Upper lobe of left lung (tissue), 6 donors: Measurements from ENCODE around the gene POPDC2. TPM values are rescaled to one million over a fixed set of nuclear protein-coding genes. Genes with fewer than 3 reads are reported as not detected.
A peak's percentile ranks its signal among the peaks of the same experiment; 100 is the strongest.

Experiments
- ATAC-seq, 2 donors: fragments of 200-7000 bp; cut with Tn5 transposase; one replicate each; pipeline ENCODE4 v1.9.1; 2022; ENCODE audit warnings: mild to moderate bottlenecking in 2 of 2, moderate library complexity in 2 of 2; ENCODE audit not compliant: low FRiP score in 2 of 2
- DNase-seq, 2 donors: peaks; one replicate each; pipeline ENCODE4 v3.0.0-alpha.2; 2019 to 2020
- H3K27ac ChIP-seq, 4 donors: fragments of 200-600 bp; sonication (generic); one replicate each; pipeline ENCODE4 v1.5.1; 2016 to 2019
- H3K27me3 ChIP-seq, 4 donors: fragments of 200-600 bp; sonication (generic); one replicate each; pipeline ENCODE4 v1.5.1; 2017 to 2019
- H3K36me3 ChIP-seq, 4 donors: fragments of 200-600 bp; sonication (generic); one replicate each; pipeline ENCODE4 v1.5.1; 2016 to 2019
- H3K4me1 ChIP-seq, 4 donors: fragments of 200-600 bp; sonication (generic); one replicate each; pipeline ENCODE4 v1.5.1; 2018 to 2019
- H3K4me3 ChIP-seq, 4 donors: fragments of 200-600 bp; sonication (generic); one replicate each; pipeline ENCODE4 v1.5.1; 2017 to 2019; ENCODE audit warnings: mild to moderate bottlenecking in 2 of 4, moderate library complexity in 1 of 4
- H3K9me3 ChIP-seq, 4 donors: fragments of 200-600 bp; sonication (generic); one replicate each; pipeline ENCODE4 v1.5.1; 2018 to 2019
- CTCF ChIP-seq, 6 experiments: fragments of 450-650 bp in 4 of 6; fragments of 200-600 bp in 2 of 6; sonication (generic) in 2 of 6; IDR thresholded peaks; one replicate each; pipeline ENCODE4 v1.5.1; 2016 to 2019; ENCODE audit warnings: antibody characterized with exemption in 6 of 6
- EP300 ChIP-seq, 4 donors: sonication (generic); formaldehyde crosslinking; IDR thresholded peaks; one replicate each; pipeline ENCODE4 v1.5.1; 2017; ENCODE audit warnings: antibody characterized with exemption in 4 of 4, control low read depth in 2 of 4
- POLR2A ChIP-seq, 4 donors: fragments of 450-650 bp; IDR thresholded peaks; one replicate each; pipeline ENCODE4 v1.5.1; 2016 to 2017; ENCODE audit warnings: antibody characterized with exemption in 4 of 4, mild to moderate bottlenecking in 2 of 4
- POLR2AphosphoS5 ChIP-seq, 2 donors: sonication (generic); formaldehyde crosslinking; IDR thresholded peaks; one replicate each; pipeline ENCODE4 v1.5.1; 2017; ENCODE audit warnings: antibody characterized with exemption in 2 of 2
- WGBS, 2 donors: methylation state at CpG; one replicate each; pipeline ENCODE4 v1.1.5; 2017 to 2018; 5-methylcytosine and 5-hydroxymethylcytosine counted together
- total RNA-seq, 6 donors: library from RNA; depleted of rRNA in 4 of 6; stranded (reverse); fragments of >200 nt in 4 of 6; gene quantifications; one replicate each; pipeline versions ENCODE4 v1.1.0 to v1.2.1, GENCODE V29; 2016 to 2021
- donor health status: DM: no; HTN: no; CAD: no; lungs with moderate emphysema.
- donor health status: DM: no; HTN: yes; CAD: no; lungs with severe emphysema.

POPDC2 gene
- total RNA-seq: 1 to 10 TPM; 2.0 to 5.2 (median 2.2) TPM

- TF ChIP-seq CTCF (IDR thresholded peaks at IDR 0.05): no peak
- TF ChIP-seq EP300 (IDR thresholded peaks at IDR 0.05): no peak
- TF ChIP-seq POLR2AphosphoS5 (IDR thresholded peaks at IDR 0.05): no peak
- TF ChIP-seq POLR2A (IDR thresholded peaks at IDR 0.05): no peak
- WGBS, 2 donors: 82 to 84% methylated on average over 9 of the region's 9 CpGs
- Histone ChIP-seq H3K27me3 (no peaks in the 10 kb centered on the region), H3K27ac (no peak within 1 kb of the TSS), H3K4me1 (peaks cover 0 to 8% (median 7%) of the 10 kb centered on the region in 4 donors), H3K36me3 (peaks cover 0 to 2% (median 0%) of the 10 kb centered on the region in 4 donors), H3K9me3 (no peaks in the 10 kb centered on the region), H3K4me3 (no peak within 1 kb of the TSS)
- DNase-seq (no peak), ATAC-seq (no peak)
Measured at GRCh38 chr3:119660474-119661440, at the start of gene POPDC2. Gene POPDC2 (minus strand): TSS chr3:119660589. CDS start chr3:119660423, 166 bp downstream.

GRCh38 chr3:119703820-119704531, 43.6 kb upstream of the POPDC2 start:
- TF ChIP-seq POLR2A (IDR thresholded peaks at IDR 0.05) (no peak), CTCF (IDR thresholded peaks at IDR 0.05) (no peak), EP300 (IDR thresholded peaks at IDR 0.05) (no peak), POLR2AphosphoS5 (IDR thresholded peaks at IDR 0.05) (no peak)
- Histone ChIP-seq H3K4me1 (peaks cover 11 to 28% (median 19%) of the 10 kb centered on the region in 4 donors), H3K27me3 (no peaks in the 10 kb centered on the region), H3K4me3 (peak overlapping the region in 3 of 4 donors; percentile 57 to 62 (median 57)), H3K36me3 (no peaks in the 10 kb centered on the region), H3K9me3 (no peaks in the 10 kb centered on the region), H3K27ac (peak overlapping the region in 1 of 4 donors; percentile 9)
- DNase-seq (no peak), ATAC-seq (no peak)
- 57 to 64% methylated on average over 8 of the region's 8 CpGs for WGBS, 2 donors

GRCh38 chr3:119702530-119703527, 42.4 kb upstream of the POPDC2 start, which contains the start of gene CFAP91:
Gene CFAP91 (plus strand): TSS chr3:119703022. CDS start chr3:119703099, 77 bp downstream.
- no peaks in the 10 kb centered on the region for H3K9me3 ChIP-seq
- peak; percentile 99 for DNase-seq
- no peak for TF ChIP-seq CTCF (IDR thresholded peaks at IDR 0.05)
- peak in 1 of 4 donors; percentile 21 for TF ChIP-seq POLR2A (IDR thresholded peaks at IDR 0.05)
- peak in 1 of 2 donors; percentile 77 for TF ChIP-seq POLR2AphosphoS5 (IDR thresholded peaks at IDR 0.05)
- no peak for TF ChIP-seq EP300 (IDR thresholded peaks at IDR 0.05)
- ATAC-seq: peak; percentile 99 to 100
- no peaks in the 10 kb centered on the region for H3K36me3 ChIP-seq
- peak within 1 kb of the TSS; percentile 21 to 62 (median 57) for H3K4me3 ChIP-seq
- peaks cover 11 to 28% (median 19%) of the 10 kb centered on the region in 4 donors for H3K4me1 ChIP-seq
- H3K27ac ChIP-seq: peak within 1 kb of the TSS in 3 of 4 donors; percentile 36 to 72 (median 41)
- 11 to 16% methylated on average over 46 to 48 of the region's 59 CpGs for WGBS, 2 donors
- H3K27me3 ChIP-seq: no peaks in the 10 kb centered on the region
